Kidney epithelial cell (primary cell): Measurements from ENCODE around the gene ARHGAP20. TPM values are rescaled to one million over a fixed set of nuclear protein-coding genes. Genes with fewer than 3 reads are reported as not detected.

Experiments used
- DNase-seq: peaks from one replicate; pipeline ENCODE4 v3.0.0-alpha.2; 2010; ENCODE audit warnings: low read depth
- H3K27me3 ChIP-seq: 2 replicates; pipeline ENCODE4 v1.6.0; 2011; ENCODE audit warnings: low read length; ENCODE audit not compliant: control insufficient read depth, insufficient read depth
- H3K36me3 ChIP-seq: 2 replicates; pipeline ENCODE4 v1.5.1; 2011; ENCODE audit warnings: low read length; ENCODE audit not compliant: control insufficient read depth, insufficient read depth
- H3K4me3 ChIP-seq: 2 replicates; pipeline ENCODE4 v1.5.1; 2011; ENCODE audit warnings: low read depth, mild to moderate bottlenecking, control low read depth, low read length
- CTCF ChIP-seq: IDR thresholded peaks from 2 replicates; pipeline ENCODE4 v1.5.1; 2011; ENCODE audit warnings: mild to moderate bottlenecking, moderate library complexity, low read length, control low read depth, inconsistent platforms; ENCODE audit not compliant: insufficient read depth, poor library complexity, severe bottlenecking
- total RNA-seq: library from RNA; depleted of rRNA; stranded (reverse); fragments of >200 nt; gene quantifications from 2 replicates; pipeline ENCODE4 v1.2.3, GENCODE V29; 2015

The ARHGAP20 gene
- total RNA-seq, 1 donor from 2014 or later, result 0.17 TPM

GRCh38 chr11:110689306-110689705 is 22.9 kb downstream of the ARHGAP20 start:
- Histone ChIP-seq H3K36me3 (no peaks in the 10 kb centered on the region), H3K4me3 (no peak overlapping the region), H3K27me3 (no peaks in the 10 kb centered on the region)
- TF ChIP-seq CTCF, result no peak
- DNase-seq, result no peak

GRCh38 chr11:110679323-110679975 is 32.8 kb downstream of the ARHGAP20 start:
- no peaks in the 10 kb centered on the region for H3K27me3 ChIP-seq
- DNase-seq, result no peak
- no peaks in the 10 kb centered on the region for H3K36me3 ChIP-seq
- no peak overlapping the region for H3K4me3 ChIP-seq
- TF ChIP-seq CTCF, result no peak

GRCh38 chr11:110675548-110675947 is 36.7 kb downstream of the ARHGAP20 start:
- Histone ChIP-seq H3K4me3 (no peak overlapping the region), H3K27me3 (no peaks in the 10 kb centered on the region), H3K36me3 (no peaks in the 10 kb centered on the region)
- TF ChIP-seq CTCF, result no peak
- DNase-seq, result no peak

DNA sequence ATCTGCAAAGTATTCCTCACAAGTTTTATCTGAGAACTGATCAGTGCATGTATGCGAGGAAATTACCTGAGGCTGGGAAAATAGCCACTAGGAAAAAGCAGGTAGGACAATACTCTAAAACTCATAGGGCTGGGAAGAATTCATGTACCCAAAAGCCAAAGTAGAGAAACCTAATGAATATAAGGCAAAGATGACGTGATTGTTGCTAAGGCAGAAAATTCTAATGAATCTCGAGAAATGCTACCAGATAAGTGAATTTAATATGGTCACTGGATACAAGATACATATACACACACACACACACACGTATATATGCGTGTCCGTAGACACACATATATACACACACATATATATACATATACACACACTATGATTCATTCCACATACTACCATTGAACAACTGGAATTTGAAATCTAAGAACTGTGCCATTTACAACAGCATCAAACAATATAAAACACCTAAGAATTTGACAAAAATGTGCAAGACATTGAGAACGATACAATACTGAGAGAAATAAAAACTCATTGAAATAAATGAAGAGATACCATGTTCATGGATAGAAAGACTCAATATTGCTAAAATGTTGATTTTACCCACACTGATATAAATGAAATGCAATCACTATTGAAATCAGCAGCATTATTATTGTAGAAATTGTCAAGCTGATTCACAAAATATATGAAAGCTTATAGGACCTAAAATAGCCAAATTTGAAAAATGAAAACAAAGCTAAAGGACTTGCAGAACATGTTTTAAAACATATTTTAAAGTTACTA is 46.4 kb downstream of the ARHGAP20 start:
- Histone ChIP-seq H3K4me3 (no peak overlapping the region), H3K36me3 (no peaks in the 10 kb centered on the region), H3K27me3 (no peaks in the 10 kb centered on the region)
- no peak for DNase-seq
- TF ChIP-seq CTCF, result no peak

GRCh38 chr11:110655967-110656366 is 56.3 kb downstream of the ARHGAP20 start:
- DNase-seq, result no peak
- Histone ChIP-seq H3K27me3 (no peaks in the 10 kb centered on the region), H3K4me3 (no peak overlapping the region), H3K36me3 (no peaks in the 10 kb centered on the region)
- TF ChIP-seq CTCF, result no peak
